GM21526 (cell line): ENCODE measurements around the gene ZNF28.
"Not testable (repeated sequence)": the region's sequence is repeated elsewhere in the genome, so short reads cannot be mapped to it uniquely, and the experiment has no call there.

Experiments
- ATAC-seq: cut with Tn5 transposase; IDR thresholded peaks from one replicate; pipeline ENCODE4 v1.9.1; 2021; ENCODE audit warnings: moderate library complexity; ENCODE audit not compliant: unreplicated experiment, low FRiP score

The ZNF28 gene

DNA sequence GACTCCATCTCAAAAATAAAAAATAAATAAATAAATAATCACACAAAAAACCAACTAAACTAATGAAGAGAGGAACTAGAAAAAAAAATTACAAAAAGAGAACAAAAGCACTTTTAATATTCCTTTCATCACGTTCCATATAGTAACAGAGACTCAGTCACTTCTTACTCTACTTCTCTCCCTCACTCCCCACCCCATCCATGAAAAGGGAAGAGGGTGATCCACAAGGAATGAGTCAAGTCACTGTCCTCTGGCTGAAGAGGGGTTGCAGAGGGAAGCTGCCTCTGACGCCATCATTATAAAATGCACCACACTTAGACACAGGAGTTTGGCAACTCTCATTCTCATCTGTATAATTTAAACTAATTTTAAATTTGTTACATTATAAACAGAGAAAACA is 38.6 kb downstream of the ZNF28 start:
- ATAC-seq = not testable (repeated sequence)

DNA sequence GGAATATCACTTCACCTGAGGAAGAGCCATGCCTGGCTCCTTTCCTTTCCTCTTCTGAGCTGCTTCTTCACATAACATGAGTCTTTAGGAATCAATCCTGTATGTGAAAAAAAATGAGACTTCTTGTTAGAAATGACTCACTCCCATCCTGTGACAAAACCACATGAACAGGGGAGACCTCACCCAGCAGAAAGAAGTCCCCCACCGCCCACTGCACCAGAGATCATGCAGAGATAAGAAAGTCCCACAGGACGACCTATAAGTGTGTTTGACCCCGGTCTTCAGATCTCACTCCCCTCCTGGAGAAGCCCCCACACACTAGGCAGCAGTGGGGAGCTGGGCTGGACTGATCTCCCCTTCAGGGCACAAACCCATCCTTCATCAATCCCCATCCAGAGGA is 42.6 kb downstream of the ZNF28 start:
- ATAC-seq = no peak

DNA sequence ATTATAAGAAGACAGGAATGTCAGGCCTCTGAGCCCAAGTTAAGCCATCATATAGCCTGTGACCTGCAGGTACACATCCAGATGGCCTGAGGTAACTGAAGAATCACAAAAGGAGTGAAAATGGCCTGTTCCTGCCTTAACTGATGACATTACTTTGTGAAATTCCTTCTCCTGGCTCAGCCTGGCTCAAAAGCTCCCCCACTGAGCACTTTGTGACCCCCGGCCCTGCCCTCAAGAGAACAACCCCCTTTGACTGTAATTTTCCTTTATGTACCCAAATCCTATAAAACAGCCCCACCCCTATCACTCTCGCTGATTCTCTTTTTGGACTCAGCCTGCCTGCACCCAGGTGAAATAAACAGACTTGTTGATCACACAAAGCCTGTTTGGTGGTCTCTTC is 65.0 kb downstream of the ZNF28 start:
- not testable (repeated sequence) for ATAC-seq

DNA sequence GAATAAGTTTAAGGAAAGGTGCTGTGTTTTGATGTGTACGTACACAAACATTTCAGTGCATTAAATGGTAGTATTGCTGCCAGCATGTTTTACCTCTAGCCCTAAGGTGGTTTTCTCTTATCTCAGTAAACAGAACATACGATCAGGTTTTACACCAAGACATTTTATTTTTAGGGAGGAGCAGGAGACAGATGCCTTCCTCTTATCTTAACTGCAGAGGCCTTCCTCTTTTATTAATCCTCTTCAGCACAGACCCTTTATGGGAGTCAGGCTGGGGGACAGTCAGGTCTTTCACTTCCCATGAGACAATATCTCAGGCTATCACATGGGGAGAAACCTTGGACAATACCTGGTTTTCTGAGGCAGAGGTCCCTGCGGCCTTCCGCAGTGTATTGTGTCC is 71.7 kb downstream of the ZNF28 start:
- no peak for ATAC-seq

DNA sequence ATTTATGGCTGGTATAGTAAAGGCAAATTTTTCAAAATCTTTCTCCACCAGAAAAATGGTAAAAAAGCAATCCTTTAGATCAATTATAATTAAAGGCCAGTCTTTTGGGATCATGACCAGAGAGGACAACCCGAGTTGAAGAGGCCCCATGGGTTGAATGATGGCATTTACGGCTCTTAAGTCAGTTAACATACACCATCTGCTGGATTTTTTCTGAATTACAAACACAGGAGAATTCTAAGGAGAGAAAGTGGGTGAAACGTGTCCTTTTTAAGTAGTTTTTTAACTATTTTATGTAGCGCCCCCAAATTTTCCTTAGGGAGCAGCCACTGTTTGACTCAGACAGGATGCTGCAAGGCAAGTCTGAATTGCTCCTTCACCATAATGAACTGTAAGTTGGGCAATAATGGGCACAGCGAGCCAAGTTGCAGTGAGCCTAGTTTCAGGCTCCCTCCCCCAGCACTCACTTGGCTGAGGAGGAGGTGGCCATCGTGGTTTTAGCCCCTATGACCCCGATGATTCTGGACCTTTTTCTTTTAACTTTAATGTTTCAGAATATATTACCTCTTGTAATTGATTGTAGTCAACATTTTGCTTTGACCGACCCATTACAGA is 73.0 kb downstream of the ZNF28 start:
- no peak for ATAC-seq
